Activated T-cell treated with anti-CD3 and anti-CD28 coated beads for 4 hours (primary cell): ENCODE measurements around the gene FOXD2.
"Not testable (repeated sequence)": the region's sequence is repeated elsewhere in the genome, so short reads cannot be mapped to it uniquely, and the experiment has no call there.

ENCODE experiments used
- DNase-seq: peaks from one replicate; pipeline ENCODE4 v3.0.0-alpha.2; 2020

The FOXD2 gene

DNA sequence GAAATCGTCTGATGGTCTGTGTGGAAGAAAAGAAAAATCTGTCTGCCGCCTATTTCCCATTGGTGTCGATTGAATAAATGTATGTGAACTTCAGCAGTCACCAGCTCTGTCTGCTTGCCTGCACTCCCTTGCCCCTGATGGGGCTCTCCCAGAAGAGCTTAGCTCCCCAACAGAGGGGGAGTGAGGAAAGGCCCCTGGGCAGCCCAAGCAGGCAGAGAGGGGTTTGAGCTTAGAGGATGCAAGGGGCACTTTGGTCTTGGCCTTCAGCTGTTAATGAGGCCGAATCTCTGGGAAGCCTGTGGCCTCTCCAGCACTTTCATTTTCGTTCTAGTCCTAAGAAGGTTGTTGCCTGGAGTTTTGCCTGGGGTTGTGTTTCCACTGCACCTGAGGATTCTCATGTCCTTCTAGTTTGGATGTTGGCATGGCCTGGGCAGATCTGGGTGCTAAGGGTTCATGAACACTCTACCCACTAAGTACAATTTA is 2.8 kb downstream of the FOXD2 start:
- DNase-seq = no peak

DNA sequence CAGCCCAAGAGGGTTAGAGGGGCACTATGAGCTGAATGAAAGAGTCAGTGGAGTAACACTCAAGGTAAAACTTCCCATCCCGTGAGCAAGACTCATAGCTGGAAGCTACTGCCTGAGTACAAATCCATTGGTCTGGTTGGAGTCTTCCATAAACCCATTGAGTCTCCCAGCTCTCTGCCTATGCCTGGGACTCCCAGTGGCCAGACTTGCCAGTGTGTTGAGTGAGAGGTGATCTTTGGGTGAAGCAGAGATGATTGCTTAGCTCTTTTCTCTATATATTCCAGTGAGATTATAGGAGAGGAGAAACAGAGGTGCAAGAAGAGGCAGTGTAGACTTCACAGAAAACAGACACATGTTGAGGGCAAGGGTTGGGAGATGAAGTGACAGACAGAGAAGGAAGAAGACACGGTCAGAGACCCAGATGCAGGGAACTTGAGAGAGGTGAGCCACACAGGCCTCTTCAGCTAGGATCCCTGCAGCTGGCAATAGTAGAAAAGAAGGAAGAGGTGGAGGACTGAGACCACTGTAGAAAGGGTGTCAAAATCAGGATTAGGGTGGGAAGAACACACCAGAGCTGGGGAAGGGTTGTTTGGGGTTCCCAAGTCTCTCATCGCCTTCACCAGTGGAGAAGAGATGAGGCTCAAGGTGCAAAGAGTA is 3.7 kb downstream of the FOXD2 start:
- no peak for DNase-seq

DNA sequence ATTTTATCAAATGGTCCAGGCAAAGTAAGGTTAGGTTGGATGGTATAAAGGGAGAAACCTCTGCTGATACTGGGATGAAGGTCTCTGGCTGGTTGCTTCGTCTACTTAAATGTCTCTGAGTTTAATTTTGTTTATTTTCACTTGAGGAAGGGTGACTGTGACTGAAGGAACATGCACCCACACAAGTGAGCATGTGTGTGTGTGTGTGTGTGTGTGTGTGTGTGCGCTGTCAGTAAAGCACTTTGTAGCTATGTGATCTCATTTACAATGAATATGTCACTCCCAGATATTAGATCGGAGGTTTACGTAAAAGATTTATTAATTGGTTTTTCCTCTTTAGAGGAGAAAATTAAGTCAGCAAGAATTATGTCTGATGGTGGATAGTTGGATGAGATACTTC is 4.4 kb downstream of the FOXD2 start:
- no peak for DNase-seq

DNA sequence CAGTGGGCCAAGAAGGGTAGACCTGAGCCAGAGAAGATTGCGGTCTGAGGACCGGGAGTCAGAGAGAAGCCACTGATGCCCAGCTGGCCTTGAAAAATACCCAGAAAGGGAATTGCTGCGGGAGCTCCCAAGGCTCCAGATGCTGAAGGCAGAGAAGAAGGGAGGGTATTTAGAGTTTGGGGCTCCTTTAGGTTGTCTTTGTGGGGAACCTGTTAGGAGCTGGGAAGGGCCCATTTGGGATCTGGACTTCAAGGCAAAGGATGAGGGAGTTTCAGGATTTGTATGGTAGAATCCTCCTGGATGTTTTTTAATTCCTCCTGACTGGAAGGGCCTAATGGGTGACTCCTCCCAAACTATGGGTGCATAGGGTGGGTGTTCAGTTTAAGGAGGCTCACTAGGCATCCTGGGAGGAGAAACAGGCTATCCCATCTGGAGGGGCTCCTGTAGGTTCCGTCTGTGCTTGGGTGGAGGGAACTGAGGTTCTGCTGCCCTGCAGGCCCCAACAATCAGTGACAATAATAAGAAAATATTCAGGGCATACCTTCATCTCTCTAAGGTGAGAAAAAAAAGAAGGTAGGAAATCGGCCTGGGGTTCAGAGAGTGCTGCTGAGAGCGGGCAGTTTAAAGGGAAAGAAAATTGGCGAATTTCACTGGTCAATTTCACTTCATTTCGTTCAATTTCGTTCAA is 5.1 kb downstream of the FOXD2 start:
- DNase-seq = no peak

DNA sequence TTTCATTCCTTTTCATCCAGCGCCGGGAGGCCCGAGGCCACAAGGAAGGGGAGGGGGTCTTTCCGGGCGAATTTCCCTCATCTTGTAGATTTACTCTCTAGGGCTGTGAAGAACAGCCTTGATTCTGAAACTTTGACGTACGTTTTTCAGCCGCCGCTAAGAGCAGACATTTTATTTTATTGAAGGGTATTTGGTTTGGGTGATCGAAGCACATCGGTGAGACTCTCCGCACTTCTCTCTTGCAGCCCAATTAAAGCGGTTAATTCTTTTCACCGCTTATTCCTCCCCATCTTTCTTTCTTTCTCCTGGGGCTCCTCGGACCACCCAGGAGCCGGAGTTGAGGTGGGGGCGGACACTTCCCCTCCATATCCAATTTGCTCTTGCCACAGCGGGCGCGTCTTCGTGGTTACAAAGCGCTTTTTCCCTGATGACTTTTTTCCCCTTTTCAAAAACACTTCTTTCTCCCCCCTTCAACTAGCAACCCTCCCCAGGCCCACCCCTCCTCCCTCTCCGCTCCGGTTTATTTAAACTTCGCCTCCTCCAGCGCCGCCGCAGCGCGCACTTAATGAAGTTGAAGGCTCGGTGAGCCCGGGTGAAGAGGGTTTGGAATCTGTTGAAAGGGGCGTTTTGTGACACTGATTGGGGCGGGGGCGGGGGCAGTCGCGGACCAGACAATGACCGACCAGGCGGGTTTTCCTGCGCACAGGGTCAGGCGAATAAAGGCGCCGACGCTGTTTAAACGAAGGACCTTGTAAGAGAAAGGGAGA is 5.9 kb downstream of the FOXD2 start:
- DNase-seq = no peak

DNA sequence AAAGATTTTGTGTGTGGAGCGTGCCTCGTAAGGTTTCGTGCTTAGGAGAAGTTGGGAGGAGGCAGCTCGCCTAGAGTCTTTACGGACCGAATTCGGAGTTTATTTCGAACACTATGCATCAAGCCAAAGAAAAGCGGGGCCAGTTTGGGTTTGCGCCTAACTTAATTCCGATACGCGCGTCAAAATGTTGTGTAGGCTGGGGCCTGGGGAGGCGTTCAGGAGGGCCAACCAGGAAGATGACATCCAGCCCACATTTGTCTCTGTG is 6.4 kb downstream of the FOXD2 start:
- no peak for DNase-seq

DNA sequence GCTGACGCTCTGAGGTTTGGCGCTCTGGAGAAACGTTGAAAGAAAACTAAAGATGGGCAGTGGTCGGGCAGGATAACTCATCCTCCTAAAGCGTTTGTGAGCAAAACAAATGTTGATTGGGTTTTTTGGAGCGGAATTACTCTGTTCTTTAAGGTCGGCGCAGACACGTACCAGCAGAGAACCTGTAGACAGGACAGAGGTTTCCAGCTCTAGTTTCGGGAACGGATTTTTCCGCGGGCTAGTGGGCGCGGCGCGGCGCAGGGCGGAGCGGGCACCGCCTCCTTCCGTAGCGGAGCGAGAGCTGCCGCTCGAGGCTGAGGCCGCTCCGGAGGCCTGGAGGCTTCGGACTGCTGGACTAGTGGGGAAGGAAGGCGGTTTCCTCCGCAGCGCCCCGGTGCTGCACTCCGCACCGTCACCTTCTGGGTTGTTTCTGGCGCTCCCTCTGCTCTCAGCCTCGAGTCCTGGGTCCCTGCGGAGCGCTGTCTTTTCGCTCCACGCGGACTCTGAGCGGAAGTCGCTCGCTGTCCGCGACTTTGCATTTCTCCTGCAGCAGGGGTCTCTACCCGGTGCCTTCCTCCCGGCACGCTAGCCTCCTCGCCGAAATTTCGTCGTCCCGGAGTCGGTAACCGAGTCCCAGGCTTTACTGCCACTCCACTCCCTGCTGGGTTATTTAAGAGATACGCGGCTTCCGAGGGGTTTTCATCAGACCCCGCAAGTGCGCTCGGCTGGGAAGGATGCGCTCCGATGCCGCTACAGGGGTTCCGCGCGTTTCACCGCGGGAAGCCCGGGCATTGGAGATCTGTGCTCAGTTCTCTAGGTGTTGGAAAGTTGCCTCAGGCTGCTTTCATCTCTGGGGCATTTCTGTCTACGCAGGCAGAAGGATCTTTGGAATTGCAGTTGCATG is 7.0 kb downstream of the FOXD2 start:
- no peak for DNase-seq

DNA sequence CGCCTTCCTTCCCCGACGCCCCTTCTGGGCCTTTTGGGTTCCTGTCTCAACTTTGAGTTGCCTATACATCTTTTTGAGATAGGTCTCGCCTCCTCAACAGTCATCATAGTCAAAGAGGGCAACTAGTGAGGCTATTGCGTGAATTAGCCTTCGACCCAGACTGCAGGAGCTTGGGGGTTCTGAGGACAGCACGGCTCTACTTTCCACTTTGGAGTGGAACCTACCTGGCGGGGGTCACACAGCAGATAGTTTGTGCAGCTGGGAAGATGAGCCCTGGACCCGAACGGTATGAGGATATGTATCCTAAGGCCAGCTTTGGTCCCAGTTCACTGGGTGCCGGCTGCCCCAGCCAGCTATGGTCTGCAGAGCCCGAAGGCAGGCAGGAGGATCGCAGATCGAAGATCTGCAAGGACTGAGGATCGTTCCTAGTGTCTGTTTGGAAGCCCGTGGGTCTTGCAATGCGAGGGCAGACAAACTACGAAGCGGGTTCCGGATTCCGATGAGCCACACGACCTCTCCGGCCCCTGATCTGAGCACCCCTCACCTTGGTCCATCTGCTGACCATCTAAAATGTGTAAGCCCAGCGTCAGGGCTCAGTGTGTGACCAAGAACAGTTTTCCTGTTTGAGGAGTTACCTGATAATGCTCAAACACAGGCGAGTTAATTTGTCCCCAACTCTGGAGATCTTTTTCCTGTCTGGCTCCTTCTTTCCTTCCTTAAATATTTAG is 8.1 kb downstream of the FOXD2 start:
- no peak for DNase-seq

DNA sequence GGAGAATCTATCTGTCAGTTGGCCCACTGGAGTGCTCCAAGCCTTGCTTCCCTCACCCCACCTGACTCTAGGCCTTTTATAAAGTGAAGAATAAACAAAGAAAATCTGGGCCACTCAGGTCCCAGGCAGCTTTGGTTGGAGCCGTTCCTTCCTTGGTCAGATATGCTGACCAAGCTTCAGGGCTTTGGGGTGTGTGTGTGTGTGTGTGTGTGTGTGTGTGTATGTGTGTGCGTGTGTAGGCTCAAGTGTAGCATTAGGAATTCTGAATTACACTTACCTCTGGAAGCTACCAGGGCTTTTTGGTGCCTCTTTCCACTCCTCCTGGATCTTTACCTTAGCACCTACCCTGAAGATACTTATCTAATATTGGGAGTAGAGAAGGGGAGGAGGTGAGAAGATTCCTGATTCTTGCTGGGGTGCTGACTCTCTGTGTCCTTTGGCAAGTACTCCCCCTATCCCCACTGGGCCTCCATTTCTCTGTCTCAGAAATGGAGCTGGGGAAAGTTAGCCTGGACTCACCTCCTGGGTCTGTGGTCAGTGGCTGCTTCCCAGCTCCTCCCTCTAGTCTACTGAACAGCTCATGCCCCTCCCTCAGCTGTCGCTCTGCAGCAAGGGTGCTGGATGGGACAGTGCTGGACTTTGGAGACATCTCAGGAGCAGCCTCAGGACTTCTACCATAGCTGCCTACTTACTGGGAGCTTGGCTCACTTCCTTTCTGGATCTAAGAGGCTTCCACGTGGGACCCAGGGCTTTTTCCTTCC is 10.8 kb downstream of the FOXD2 start:
- no peak for DNase-seq

DNA sequence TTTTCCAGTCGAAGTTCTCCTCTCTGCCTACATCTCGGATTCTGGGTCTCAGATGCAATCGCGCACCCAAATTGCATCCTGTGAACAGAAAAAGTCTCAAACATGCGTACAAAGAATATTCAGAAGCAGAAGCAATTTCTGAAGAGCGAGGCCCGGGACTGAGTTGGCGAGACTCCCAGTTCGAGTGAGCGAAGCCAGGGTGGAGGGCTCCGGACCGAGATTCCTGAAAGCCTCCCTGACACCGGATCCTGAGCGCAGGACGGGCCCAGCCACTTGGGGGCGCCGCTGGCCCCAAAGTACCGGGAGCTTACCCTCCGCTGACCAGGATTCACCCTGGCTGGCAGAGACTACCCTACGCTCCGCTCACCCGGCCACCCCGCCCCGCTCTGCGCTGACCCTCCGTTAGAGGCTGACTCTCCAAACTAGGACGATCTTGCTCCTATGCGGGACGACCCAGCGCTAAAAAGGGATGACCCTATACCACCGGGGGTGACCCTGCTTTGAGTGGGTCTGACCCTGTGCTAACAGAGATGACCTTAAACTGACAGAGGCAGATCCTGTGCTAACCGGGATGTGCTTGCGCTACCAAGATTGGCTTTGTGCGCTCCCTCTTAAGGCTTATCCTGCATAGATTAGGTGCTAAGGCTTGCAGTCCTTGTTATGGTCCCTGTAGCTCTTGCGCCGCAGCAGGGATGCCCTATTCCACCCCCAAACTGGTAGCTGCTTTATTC is 12.1 kb downstream of the FOXD2 start:
- DNase-seq = no peak

DNA sequence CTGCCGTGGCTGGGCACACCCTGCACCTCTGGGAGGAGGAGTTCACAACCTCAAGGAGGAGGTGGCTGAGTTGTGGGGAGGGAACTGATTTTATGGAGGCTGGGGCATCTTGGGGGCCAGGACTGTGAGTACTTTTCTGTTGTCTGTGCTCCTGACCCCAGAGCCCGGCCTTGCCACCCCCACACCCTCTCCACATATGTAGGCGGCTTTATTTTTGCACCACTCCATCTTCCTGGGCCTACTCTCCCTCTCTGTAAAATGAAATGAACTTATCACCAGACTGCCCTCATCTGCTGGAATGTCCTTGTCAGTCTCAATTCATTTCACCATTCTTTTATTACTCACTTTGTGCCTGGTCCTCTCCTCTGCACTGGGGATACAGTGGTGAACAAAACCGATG is 12.8 kb downstream of the FOXD2 start:
- DNase-seq = no peak

DNA sequence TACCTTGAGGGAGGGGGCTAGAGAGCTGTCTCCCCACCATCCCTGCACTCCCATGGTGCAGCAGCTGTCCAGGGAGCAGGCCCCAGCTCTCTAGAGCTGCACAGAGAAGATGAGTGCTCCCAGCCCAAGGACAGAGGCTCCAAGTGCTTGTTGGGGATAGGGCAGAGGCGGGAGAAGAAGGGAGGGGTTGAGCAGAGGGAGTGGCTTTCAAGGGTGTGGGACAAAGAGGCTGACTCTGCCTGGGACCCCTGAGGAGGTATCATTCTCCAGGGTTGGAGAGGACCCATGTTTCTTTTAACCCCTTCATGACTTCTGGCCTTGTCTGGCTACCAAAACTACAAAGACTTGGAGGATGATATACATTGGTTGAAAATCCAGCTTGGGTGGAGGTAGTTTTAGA is 14.6 kb downstream of the FOXD2 start:
- DNase-seq = no peak

DNA sequence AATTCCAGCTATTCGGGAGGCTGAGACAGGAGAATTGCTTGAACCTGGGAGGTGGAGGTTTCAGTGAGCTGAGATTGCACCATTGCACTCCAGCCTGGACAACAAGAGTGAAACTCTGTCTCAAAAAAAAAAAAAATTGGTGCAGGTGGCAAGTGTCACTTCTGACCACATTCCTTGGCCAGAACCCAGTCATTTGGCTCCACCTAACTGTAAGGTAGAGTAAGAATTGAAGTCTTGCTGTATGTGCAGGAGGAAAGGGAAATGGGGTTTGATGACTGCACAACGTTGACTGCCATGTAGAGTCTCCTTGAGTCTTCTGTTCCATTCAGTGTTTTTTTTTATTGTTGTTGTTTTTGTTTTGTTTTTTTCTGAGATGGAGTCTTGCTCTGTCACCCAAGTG is 16.1 kb downstream of the FOXD2 start:
- DNase-seq = not testable (repeated sequence)

DNA sequence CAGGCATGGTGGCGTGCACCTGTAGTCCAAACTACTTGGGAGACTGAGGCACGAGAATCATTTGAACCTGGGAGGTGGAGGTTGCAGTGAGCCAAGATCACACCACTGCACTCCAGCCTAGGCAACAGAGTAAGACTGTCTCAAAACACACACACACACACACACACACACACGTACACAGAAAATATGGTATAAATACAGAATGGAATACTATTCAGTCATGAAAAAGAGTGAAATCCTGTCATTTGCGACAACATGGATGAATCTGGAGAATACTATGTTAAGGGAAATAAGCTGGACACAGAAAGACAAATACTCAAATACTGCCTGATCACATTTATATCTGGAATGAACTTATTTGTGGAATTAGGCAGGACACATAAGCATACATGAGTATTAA is 18.4 kb downstream of the FOXD2 start:
- DNase-seq = no peak

DNA sequence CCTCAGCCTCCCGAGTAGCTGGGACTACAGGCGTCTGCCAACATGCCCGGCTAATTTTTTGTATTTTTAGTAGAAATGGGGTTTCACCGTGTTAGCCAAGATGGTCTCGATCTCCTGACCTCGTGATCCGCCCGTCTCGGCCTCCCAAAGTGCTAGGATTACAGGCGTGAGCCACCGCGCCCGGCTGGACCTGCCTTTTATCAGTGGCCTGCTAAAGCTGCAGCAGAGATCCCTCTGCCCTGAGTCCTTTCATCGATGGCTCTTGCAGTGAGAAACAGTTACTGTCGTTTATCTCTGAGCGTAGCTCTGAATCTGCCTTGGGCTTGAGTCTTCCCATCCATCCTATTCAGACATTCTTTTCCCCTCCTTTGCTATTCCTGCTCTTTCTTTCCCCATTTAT is 19.7 kb downstream of the FOXD2 start:
- not testable (repeated sequence) for DNase-seq

DNA sequence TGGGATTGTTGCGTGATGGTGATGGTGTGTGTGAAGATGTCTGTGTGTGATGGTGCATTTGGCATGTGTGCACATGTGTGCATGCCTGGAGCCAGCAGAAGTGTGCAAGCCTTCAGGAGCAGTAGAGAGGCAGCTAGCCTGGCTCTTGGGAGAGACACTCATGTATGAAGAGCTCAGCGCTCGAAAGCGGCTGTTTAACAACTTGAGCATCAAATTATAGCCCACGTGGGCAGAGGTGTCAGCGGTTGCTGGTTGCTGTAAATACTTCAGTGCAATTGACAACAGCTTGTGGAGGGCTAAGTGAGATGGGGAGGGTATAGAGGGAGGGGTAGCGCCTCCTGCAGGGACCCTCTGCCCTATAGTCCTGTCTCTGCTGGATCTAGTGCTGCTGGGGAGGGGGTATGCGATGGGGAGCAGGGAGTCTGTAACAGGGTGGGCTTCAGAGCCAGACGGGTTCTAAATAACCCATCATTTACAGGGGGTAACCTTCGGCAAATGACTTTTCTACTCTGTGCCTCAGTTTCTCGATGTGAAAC is 21.5 kb downstream of the FOXD2 start:
- no peak for DNase-seq

DNA sequence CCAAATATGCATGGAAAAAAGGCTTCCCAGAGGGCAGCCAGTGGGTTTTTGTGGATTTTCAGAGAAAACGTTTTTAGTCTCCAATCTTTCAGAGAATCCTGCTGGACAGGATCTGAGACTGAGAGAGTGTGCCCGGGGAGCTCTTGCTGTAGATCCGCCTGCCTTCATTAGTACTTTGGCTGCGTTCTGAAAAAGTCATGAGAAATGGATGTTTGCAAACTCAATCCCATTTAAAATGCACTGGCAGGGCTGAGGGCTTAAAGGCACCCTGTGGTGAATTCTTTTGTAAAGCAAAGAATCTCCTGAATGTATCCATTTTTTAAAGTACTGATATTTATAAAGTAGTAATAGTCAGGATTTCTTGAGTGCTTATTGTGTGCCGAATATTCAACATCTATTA is 22.2 kb downstream of the FOXD2 start:
- no peak for DNase-seq

DNA sequence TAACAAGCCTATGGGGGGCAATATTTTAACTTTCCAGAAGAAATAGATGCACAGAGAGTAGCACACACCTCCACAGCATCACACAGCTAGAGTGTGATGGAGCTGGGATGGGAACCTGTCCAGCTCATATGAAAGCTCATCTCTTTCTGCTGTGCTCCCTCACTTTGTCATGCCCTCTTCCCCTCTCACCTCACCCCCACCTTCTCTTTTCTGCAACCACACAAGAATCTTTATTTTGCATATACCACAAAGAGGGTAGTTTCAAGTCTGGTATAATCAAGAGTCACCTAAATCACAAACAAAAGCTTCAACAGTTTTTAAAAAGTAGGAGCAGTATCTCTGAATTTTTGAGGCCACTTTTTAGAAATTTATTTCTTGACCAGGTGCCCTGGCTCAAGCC is 22.6 kb downstream of the FOXD2 start:
- DNase-seq = no peak

DNA sequence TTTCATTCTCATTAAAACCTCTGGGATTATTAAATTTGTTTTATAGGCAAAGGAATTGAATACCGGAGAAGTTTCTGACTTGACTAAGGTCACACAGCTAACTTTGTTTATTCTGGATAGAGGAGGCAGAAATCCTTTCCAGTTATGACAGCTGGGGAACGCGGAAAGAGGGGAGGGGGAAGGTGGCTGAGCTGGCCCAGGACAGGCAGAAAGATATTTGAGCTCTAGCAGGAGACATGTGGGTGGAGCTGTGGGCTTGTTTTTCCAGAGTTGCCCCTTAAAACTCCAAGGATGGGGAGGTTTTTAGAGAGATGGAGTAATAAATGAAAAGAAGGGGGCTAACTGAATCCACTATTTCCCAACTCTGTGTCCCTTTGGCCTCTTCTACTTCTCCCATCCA is 27.8 kb downstream of the FOXD2 start:
- DNase-seq = no peak

DNA sequence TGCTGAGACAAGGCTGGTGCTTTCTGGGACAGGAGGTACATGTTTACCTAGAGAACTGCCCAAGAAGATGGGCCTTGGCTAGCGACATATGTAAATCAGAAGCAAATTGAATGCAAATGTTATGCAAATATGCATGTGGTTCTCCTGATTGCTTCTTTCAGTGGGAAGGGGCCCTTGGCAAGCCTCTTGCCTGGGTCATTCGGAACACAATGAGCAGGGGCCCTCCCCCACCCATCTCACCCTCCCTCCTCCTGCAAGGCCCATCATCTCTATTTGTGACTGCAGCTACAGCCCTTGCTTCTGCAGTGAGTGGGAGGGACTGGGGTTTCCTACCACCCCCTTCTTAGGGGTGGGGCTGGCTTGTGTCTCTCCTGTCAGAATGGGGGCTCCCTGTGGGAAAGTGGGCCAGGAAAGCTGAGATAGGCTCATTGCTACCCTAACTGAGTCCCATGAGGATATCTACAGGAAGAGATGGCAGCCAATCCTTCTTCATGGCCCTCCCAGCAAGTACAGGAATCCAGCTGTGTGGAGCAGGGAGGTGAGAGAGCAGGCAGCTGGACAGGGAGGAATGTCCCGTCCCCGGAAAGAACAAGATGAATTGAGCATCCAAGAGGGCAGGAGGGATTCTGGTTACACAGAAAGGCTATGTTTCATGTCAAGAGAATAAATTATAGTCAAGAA is 31.0 kb downstream of the FOXD2 start:
- no peak for DNase-seq
